ENCODE results near the gene SLC17A7.

Gene SLC17A7

DNA sequence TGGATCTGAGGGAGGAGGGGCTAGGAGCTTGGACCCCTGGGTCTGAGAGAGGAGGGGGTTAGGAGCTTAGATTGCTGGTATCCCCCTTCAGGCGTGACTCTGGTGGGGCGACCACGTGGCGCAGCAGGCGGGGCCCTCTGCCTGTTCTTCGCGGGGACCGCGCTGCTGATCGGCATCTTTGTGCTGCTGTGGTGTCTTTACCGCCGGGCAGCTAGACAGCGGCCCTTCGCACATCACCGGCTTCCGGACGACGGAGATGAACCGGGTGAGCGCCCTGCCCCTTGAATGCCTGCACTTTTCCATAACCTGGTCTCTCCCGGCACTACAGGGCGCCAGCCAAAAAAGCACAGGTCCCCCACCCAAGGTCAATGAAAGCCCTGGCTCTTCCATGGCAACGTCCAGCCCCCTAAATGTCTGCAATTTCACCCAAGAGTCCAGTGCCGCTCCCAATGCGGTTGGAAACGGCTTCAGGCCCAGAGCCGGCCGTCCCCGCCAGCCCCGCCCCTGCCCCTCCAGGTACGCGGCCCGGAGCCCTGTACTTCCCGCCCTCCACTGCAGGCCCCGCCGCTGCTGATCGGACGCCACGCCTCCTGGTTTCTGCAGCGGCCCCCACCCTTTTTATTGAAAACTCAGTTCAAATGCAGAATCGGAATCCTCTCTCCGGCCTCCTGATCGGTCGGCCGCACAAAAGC lies 13.3 kb downstream of the SLC17A7 start:
- no peak for DNase-seq (ENCODE audit: low read depth)

DNA sequence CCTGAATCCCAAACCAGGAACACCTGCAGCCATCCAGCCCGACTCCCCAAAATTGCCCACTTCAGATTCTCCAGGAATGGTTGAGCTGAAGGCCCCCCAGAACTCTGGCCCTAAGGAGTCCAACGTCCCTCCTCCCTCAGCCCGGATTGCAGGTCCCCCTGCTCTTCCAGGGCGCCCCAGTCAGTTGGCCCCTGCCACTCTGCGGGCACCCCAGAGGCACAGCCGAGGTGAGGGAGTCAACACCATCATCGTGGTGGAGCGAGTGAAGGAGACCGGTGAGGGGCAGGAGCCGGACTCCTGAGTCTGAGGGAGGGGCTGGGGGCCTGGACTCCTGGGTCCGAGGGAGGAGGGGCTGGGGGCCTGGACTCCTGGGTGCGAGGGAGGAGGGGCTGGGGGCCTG lies 14.0 kb downstream of the SLC17A7 start:
- DNase-seq (ENCODE audit: low read depth): no peak

DNA sequence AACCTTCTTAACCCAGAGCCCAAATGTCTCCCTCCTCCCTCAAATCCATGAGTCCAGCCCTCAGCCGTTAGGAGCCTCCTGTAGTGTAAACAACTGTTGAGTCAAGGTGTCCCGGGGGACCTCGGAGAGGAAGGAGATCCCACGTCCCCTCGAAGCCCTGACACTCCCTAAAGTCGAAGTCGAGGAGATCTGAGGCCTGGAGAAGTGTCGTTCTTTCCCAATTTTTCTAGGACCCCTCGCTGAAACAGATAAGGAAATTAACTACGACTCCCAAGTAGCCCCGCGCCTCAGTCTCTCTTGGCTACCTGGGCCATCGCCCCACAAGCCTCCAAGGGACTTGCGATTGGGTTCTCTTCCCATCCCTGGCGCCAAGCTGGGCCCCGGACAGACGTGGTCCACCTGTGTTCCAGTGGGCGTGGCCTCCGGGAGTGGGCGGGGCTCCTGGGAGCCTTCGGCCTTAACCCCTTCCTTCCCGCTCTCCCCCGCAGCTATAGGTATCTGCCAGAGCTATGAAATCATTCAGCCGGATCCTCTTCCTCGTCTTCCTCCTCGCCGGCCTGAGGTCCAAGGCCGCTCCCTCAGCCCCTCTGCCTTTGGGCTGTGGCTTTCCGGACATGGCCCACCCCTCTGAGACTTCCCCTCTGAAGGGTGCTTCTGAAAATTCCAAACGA lies 15.3 kb downstream of the SLC17A7 start:
- DNase-seq (ENCODE audit: low read depth): no peak

DNA sequence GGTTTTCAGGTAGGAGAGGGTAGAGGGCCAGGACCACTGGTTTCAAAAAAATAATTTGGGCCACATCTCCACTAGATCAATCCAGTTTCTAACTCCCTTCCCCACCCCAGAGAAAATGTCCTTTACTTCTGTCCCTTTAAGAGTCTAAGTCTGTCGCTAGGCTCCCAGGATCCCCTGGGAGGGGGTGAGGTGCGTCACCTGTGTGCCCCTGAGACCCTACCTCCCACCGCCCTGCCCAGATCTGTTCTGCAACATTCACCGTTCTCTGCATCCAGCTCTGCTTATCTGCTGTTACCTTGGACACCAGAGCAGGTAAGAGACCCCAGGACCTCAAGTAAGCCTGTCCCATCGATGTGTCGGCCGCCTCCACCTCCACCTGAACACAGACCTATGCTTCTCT lies 16.1 kb downstream of the SLC17A7 start, which contains the start of gene GFY:
GFY (plus strand) TSS at position 211 of the 400 bp plus-strand sequence. CDS start 1,043 bp downstream, outside the sequence.
- no peak for DNase-seq (ENCODE audit: low read depth)

DNA sequence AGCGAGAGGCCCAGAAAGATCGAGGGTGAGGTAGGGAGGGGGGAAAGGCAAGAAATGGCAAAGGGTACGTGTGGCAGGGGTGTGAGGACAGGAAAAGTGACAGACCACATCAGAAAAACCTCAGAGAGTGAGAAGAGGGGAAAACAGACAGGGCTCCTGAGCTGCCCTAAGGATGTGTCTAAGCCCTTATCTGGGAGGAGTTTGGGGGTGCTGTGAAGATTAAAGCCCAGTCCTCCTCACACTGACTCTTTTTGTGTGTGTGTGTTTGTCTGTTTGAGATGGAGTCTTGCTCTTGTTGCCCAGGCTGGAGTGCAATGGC lies 17.4 kb downstream of the SLC17A7 start:
- DNase-seq (ENCODE audit: low read depth): no peak

DNA sequence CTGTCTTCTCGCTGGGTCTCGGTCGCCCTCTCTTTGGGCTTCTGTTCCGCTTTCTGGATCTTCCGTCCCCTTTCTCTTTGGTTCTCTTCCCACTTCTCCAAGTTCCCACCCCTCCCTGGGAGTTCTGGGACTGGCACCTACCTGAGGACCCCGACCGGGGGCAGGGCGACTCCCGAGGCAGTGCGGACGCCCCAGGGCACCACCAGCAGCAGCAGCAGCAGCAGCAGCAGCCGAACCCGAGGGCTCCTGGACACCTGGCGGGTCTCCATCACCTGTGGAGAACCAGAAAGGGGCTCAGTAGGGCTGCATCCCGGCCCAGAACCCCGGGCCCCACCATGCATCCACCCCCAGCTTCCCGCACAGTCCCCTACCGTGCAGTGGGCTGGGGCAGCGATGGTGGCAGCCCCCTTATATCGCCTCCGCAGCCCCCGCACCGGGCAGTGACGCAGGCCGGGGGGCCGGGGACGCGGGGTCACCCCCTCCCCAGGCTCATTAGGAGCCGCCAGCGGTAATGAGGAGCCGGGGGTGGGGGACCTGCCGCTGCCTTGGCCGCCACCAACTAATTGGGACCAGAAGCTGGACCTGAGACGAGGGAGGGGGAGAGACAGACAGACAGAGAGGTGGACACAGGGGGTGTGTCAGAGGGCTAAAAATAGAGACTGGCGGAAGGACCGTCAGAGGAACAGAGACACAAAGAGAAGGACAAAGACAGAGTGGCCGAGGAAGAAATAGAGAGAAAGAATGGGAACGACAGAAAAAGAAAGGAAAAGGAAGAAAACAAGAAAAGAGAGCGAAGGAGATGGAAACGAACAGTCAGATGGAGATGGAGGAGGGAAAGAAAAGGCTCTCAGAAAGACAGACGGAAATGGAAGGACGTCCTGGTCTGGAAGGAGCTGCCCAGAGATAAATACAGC lies 18.0 kb downstream of the SLC17A7 start, which contains the start of gene PTH2:
PTH2 (minus strand) TSS at position 371 of the 914 bp plus-strand sequence; CDS start at position 269, 102 bp downstream.
- no peak for DNase-seq (ENCODE audit: low read depth)

DNA sequence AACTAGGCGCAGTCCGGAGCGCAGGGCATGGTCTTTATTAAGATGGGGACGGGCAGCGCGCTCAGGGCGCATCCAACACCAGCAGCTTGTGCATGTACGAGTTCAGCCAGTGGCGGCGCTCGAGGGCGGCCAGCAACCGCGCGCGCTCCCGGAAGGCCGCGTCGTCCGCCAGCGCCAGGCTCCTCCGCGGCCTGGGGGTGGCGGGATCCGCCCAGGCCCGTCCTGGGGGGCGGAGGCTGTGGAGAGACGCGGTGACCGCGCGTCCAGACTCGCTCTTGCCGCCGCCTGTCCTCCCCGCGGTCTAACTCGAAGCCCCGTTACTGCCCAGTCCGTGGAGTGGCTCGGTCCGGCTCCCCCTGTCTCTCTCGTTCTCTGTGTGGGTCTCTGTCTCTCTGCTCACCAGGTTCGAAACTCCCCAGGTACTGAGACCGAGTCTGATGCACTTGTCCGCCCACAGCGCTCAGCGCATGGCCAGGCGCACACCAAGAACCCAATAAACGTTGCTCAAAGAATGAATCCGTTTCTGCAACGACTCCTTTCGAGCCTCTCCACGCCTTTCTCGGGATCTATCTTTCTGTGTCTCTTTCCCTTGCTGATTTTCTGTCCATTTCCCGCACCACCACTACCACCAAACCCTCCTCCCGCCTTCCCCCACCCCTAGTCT lies 18.8 kb downstream of the SLC17A7 start:
- peak; percentile 55 for DNase-seq (ENCODE audit: low read depth)

DNA sequence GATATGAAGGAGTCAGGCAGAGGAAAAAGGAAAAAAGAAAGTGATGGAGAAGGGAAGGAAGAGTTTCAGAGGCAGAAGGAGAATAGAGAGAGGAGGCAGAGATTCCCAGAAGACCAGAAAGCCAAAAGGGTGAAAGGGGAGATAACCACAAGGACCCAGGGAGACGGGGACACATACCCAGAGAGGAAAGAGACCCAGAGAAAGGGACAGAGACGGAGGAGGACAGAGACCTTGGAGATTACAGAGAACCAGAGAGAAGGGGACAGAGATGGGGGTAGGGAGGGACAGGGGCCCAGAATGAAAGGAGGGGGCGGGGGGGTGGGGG lies 19.5 kb downstream of the SLC17A7 start:
- no peak for DNase-seq (ENCODE audit: low read depth)

DNA sequence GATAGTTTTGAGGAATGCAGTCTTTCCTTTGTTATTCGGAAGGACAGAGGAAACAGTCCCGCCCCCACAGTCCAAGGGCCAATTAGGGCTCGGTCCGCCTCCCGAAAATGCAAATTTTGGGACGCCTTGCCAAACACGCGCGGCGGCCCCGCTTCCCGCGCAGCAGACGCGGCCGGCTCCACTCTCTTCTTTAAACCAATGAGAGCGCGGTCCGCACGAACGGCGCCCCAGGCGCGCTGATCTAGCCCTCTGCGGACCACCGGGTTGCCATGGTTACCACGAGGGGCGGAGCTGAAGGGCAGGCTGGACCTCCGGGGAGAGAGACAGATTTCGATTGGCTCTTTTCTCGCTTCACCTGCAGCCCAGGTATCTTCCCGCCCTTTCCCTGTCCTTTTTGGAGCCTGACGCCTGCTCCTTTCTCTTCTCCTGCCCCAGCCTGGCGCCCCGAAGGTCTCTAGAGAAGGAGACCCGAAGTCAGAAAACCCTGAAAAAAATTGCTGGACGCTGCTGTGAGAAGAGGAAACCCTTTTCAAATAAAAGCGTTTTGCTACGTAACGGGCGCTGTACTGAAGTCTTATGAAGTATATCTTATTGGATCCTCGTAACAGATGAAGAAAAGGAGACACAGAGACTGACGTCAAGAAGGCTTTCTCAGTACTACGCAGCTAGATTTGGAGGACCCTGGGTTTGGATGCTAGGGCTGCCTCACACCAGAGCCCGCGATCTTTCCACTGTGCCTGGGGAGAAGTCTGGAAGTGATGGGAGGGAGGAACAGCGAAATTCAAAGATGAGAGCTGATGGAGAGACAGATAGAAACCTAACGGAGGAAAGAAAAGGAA lies 20.1 kb downstream of the SLC17A7 start:
- peak; percentile 54 for DNase-seq (ENCODE audit: low read depth)

DNA sequence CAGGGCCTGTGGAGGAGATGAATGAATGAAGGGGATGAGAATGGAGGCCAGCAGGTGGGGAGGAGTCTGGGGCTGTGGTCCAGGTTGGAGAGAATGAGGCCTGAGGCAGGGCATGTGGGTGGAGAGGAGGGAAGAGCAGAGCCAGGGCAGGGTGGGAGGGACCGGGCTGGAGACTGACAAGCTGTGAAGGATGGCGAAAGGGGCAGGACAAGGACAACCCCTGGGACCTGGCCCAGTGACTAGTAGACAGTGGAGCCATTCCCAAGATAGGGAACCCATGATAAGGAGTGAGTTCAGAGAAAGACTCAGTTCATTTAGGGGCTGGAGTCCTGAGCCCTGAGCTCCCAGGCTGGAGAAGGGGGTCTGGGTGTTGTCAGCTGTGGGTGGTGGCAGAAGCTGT lies 21.1 kb downstream of the SLC17A7 start:
- no peak for DNase-seq (ENCODE audit: low read depth)

DNA sequence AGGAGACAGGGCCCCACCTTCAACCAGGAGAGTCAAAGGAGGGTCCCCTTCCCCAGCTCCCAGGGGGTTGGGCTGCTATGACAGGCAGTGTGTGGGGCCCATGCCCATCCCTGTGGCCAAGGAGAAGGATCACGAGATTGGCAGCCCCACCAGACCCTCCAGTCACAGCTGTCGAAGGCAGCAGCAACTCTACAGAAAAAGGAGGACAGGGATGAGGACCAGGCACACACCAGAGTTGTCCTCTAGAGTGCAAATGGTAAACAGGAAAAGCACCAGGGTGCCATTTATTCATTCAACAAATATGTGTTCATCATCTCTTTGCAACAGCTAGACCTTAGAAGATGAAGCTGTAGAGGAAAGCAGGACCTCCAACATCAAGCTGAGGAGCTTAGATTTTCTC lies 22.2 kb downstream of the SLC17A7 start:
- no peak for DNase-seq (ENCODE audit: low read depth)

DNA sequence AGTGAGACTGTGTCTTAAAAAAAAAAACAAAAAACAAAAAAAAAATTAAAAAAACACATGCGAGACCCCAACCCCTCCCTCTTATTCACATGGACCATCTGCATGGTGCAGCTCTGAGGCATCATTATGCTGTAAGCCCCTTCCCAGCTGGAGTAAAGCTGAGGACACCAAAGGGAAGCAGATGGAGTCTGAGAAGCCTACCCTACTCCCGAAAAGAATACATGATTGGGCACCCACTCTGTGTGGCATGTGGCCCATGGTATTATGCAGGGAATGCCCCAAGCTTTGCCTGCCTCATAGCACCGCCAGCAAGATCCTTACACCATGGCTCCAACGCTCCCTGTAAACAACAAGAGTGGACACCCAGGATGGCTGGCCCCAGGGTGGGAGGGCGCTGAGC lies 22.8 kb downstream of the SLC17A7 start:
- DNase-seq (ENCODE audit: low read depth): no peak

DNA sequence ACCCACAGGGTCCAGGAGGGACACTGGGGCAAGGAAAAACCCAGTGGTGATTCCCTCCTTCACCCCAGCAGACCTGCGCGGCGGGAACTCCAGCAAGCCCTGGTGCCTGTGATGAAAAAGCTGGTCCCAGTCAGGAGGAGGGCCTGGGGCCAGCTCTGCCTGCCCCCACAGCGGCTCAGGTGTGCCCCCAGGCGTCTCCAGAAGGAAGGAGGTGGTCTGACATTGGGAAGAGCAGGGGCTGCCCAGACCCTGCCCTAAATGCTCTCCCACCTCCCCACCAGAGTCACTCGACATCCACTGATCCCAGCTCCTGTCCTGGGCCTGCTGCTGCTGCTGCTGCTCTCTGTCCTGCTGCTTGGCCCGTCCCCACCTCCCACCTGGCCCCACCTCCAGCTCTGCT lies 24.2 kb downstream of the SLC17A7 start:
- DNase-seq (ENCODE audit: low read depth): no peak

DNA sequence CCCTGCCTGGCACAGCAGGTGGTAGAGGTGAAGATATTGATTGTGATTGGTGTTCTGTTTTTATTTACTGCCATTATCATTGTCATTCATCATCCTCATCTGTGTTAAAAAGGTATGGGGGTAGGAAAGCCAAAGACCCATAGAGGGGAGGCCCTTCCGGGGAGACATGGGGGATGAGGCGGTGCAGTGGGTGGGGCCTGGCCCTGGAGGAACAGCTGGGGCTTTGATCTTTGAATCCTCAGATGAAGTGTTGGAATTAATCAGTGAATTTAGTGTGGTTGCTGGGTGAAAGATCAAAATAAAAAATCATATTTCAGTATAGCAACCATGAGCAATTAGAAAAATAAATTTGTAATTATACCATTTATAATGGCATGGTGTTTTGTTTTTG lies 25.5 kb downstream of the SLC17A7 start:
- DNase-seq (ENCODE audit: low read depth): no peak

DNA sequence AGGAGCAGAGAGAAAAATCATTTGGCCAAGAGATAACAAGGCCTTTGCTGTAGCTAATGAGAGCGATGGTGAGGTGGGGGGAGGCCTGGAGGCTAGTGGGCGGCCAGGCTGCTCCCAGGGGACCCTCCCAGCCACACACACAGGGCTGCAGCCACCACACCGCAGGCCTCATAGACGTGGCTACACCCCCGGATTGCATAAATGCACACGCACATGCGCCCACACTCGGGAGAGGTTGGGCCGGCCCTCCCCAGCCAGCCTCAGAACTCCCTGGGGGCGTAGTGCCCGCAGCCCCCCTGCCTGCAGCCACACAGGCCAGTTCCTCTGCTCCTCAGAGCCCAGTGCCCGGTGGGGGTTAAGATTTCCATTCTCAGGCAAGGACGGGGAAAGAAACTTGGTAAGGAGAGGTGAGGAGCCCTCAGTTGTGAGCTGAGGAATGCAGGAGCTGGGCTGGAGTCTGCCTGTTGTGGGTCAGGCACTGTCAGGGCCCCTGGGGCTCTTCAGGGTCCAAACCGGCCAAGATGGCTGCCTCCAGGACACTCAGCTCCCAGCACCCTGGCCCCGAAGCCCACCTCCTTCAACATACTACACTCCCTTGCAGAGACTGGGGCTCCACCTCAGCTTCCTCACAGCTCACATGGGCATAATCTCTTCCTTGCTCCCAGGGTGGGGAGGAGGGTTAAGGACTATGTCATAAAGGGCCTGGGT lies 26.1 kb downstream of the SLC17A7 start:
- no peak for DNase-seq (ENCODE audit: low read depth)

DNA sequence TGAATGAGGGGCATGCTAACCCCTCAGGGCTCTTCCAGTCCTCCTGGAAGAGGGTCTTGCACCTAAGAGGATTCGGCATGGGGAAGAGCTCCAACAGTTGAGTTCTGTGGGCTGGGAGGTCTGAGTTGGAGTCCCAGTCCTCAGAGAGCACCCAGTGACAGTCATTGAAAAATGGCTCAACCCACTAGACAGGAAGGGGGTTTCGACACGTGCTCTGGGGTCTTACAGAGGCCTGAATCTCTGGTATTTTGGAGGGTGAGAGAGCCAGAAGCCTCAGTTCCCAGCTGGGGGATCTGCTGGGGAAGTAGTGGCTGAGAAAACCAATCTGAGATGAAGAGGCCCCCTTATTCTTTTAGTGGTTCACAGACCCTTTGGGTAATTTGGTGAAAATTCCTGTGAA lies 27.1 kb downstream of the SLC17A7 start:
- DNase-seq (ENCODE audit: low read depth): no peak

DNA sequence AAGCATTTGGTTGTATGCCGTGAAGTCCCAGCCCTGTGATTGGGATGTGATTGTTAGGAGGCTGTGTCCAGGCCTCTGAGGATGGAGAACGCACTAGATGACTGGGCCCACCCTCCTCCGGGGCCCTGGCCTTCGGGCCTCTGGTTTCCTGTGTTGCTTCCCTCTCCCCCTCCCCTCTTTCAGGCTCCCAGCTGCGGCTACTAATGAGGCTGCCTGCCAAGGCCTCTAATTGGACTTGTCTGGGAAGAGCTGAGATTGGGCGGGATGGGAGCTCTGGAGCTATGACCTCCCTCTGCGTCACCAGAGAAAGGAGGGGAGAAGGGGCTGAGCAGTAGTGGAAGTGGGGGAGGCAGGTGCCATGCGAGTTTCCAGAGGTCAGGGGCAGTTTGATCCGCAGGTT lies 28.0 kb downstream of the SLC17A7 start:
- no peak for DNase-seq (ENCODE audit: low read depth)

DNA sequence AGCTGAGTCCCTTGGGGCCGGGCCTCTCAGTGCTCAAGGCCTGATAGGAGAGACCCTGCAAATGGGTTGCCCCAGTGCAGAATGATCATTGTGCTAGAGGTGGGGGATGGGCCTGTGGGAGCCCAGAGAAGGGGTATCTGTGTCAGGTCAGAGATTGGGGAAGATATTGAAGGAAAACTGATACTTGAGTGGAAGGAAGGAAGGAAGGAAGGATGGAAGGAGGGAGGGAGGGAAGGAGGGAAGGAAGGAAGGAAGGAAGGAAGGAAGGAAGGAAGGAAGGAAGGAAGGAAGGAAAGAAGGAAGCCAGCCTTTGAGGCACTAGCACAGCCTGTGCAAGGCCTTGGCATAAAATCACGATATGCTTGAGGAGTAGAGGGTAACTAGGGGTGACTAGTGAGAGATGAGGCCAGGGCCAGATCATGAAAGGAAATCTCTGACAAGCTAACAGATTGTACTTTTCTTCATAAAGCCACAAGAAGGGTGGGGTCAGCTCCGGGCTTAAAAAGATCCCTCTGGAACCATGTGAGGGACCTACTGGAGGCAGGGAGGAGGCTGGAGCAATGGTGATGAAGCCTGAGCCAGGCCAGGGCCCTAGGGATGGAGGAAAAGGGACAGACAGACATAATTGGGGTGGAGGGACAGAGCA lies 29.5 kb downstream of the SLC17A7 start:
- no peak for DNase-seq (ENCODE audit: low read depth)

DNA sequence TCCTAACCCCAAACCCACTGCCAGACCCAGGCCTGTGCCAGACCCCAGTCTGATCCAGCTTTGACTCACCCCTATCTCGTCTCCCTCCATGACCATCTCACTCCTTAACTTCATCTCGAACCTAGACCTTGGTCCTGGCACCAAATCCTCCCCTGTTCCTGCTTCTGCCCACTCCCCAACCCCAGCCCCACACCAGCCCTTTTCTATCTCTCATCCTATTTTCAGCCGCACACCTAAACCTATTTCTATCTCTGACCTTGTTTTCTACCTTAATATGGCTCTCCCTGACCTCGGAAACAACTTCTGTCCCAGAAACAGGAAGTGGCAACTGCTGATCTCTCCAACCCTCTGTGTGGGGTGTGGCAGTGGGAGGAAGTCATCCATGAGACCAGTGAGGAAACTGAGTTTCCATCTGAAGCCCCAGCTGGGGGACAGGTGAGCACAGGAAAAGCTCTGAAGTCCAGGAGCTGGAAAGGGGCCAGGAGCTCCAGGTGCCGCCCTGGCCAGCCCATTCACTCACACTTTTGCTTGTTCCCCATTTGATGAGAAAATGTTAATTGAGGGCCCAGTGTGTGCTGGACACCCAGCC lies 31.8 kb downstream of the SLC17A7 start:
- no peak for DNase-seq (ENCODE audit: low read depth)
